OCI-LY7 (cell line): ENCODE data around the gene UPK3A. TPM values are rescaled to one million over a fixed set of nuclear protein-coding genes. Genes with fewer than 3 reads are reported as not detected.
"Not testable (repeated sequence)": the region's sequence is repeated elsewhere in the genome, so short reads cannot be mapped to it uniquely, and the experiment has no call there.

Experiments used
- BruUV-seq: library from RNA; stranded (reverse); fragments of 400-500 nt; replicated peaks from 2 replicates; lab custom pipeline; 2021; lab: Mats Ljungman, UMichigan
- CTCF ChIA-PET: fragments of 300-600 bp; sonication (Branson Sonifier 250); formaldehyde crosslinking; loops from one replicate; lab custom pipeline; 2022; ENCODE audit warnings: antibody characterized with exemption; ENCODE audit not compliant: unreplicated experiment; lab: Charles Lee
- POLR2A ChIA-PET: fragments of 300-600 bp; sonication (Branson Sonifier 250); formaldehyde crosslinking; loops from one replicate; lab custom pipeline; 2022; ENCODE audit warnings: antibody characterized with exemption; lab: Charles Lee
- DNase-seq: peaks from one replicate; pipeline ENCODE4 v3.0.0-alpha.2; 2015; ENCODE audit warnings: low spot score
- H2AFZ ChIP-seq: fragments of 200-600 bp; sonication (generic), shearing (Covaris generic); 2 replicates; pipeline ENCODE4 v1.6.1; 2014; ENCODE audit warnings: mild to moderate bottlenecking, antibody characterized with exemption, low read length, moderate library complexity
- H3K27ac ChIP-seq: fragments of 200-600 bp; sonication (generic); 2 replicates; pipeline ENCODE4 v1.5.1; 2014; ENCODE audit warnings: mixed run types, low read depth, mild to moderate bottlenecking, moderate library complexity, low read length, inconsistent platforms; ENCODE audit not compliant: poor library complexity, severe bottlenecking
- H3K36me3 ChIP-seq: fragments of 200-600 bp; sonication (generic); 2 replicates; pipeline ENCODE4 v1.6.1; 2014; ENCODE audit warnings: mild to moderate bottlenecking, antibody characterized with exemption, low read length, moderate library complexity, mixed read lengths; ENCODE audit not compliant: insufficient read depth
- H3K4me1 ChIP-seq: fragments of 200-600 bp; sonication (generic); 2 replicates; pipeline ENCODE4 v1.5.1; 2014; ENCODE audit warnings: mild to moderate bottlenecking, low read length; ENCODE audit not compliant: insufficient read depth, poor library complexity, severe bottlenecking
- H3K4me2 ChIP-seq: fragments of 200-600 bp; sonication (generic); 2 replicates; pipeline ENCODE4 v1.6.1; 2014; ENCODE audit warnings: mild to moderate bottlenecking, low read length
- H3K4me3 ChIP-seq: fragments of 200-600 bp; sonication (generic); 2 replicates; pipeline ENCODE4 v1.5.1; 2014; ENCODE audit warnings: mild to moderate bottlenecking, low read depth, low read length; ENCODE audit not compliant: poor library complexity, severe bottlenecking
- H3K79me2 ChIP-seq: fragments of 200-600 bp; sonication (generic); 2 replicates; pipeline ENCODE4 v1.6.1; 2016; ENCODE audit warnings: low read depth, mild to moderate bottlenecking, low read length, moderate library complexity, mixed read lengths; ENCODE audit not compliant: insufficient read depth
- H3K9me2 ChIP-seq: fragments of 200-600 bp; sonication (generic); 2 replicates; pipeline ENCODE4 v1.6.1; 2016; ENCODE audit warnings: mild to moderate bottlenecking, low read length, mixed read lengths; ENCODE audit not compliant: insufficient read depth
- H3K9me3 ChIP-seq: fragments of 200-600 bp; sonication (generic); 2 replicates; pipeline ENCODE4 v1.6.1; 2014; ENCODE audit warnings: mild to moderate bottlenecking, mixed run types, low read length, mixed read lengths
- H4K20me1 ChIP-seq: fragments of 200-600 bp; sonication (generic); 2 replicates; pipeline ENCODE4 v1.6.1; 2014; ENCODE audit warnings: mild to moderate bottlenecking, antibody characterized with exemption, low read length, moderate library complexity, mixed read lengths; ENCODE audit not compliant: insufficient read depth
- CTCF ChIP-seq: fragments of 200-600 bp; sonication (generic); conservative IDR thresholded peaks from 2 replicates; pipeline ENCODE4 v1.5.1; 2014; ENCODE audit warnings: mild to moderate bottlenecking, antibody characterized with exemption, low read length, moderate library complexity, mixed read lengths
- EZH2phosphoT487 ChIP-seq: fragments of 200-600 bp; sonication (generic); IDR thresholded peaks from 2 replicates; pipeline ENCODE4 v1.6.1; 2018; ENCODE audit warnings: low read depth, borderline replicate concordance, mild to moderate bottlenecking, mixed run types, antibody characterized with exemption, low read length, moderate library complexity, mixed read lengths
- intact Hi-C: fragments of 100-400 bp; cut with micrococcal nuclease; formaldehyde crosslinking; loops from one replicate; pipeline ENCODE4 v1.10.0; 2022; ENCODE audit not compliant: unreplicated experiment
- total RNA-seq, 2 experiments: library from RNA; depleted of rRNA in 1 of 2; stranded (reverse); fragments of >200 nt in 1 of 2; shearing (Covaris generic) in 1 of 2; gene quantifications; 2 replicates each; pipeline ENCODE4 v1.2.3, GENCODE V29; 2014 to 2022

UPK3A gene
- total RNA-seq, 2 experiments from 2014 or later, result not detected

GRCh38 chr22:45253039-45253641 is 31.6 kb upstream of the UPK3A start:
- Histone ChIP-seq H3K27ac (no peak overlapping the region), H3K4me1 (peaks cover 19% of the 10 kb centered on the region), H3K4me3 (no peak overlapping the region), H4K20me1 (no peaks in the 10 kb centered on the region), H3K4me2 (no peak overlapping the region), H2AFZ (no peak overlapping the region), H3K9me3 (0 out of 2 replicates have a peak, but pooled peaks cover 4% of the 10 kb centered on the region), H3K9me2 (no peaks in the 10 kb centered on the region), H3K79me2 (no peaks in the 10 kb centered on the region), H3K36me3 (no peaks in the 10 kb centered on the region)
- ChIA-PET CTCF (no interaction called here), POLR2A (no interaction called here)
- no peak for DNase-seq
- intact Hi-C loops, result no loop called here
- no TSS peak for BruUV-seq
- no peak for TF ChIP-seq EZH2phosphoT487
- TF ChIP-seq CTCF, result no peak

DNA sequence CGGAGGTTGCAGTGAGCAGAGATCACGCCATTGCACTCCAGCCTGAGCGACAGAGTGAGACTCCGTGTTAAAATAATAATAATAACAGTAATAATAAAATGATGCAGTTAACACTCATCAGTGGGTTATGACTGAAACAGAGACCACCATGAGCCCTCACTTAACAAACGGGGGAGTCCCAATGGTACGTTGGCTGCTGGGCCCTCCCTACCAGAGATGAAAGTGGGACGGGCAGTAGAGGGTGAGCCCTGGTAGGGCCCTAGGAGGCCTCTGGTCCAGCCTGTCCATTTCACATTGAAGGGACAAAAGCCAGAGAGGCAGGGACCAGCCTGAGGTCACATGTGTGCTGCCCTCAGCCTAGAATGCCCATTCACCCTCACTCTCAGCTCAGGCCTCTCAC is 30.4 kb upstream of the UPK3A start:
- no peaks in the 10 kb centered on the region for H3K79me2 ChIP-seq
- no peak overlapping the region for H3K27ac ChIP-seq
- intact Hi-C loops, result no loop called here
- H2AFZ ChIP-seq, result no peak overlapping the region
- no peaks in the 10 kb centered on the region for H4K20me1 ChIP-seq
- TF ChIP-seq EZH2phosphoT487, result no peak
- TF ChIP-seq CTCF, result no peak
- no peak overlapping the region for H3K4me2 ChIP-seq
- no peak overlapping the region for H3K4me3 ChIP-seq
- H3K9me3 ChIP-seq, result 0 out of 2 replicates have a peak, but pooled peaks cover 4% of the 10 kb centered on the region
- ChIA-PET CTCF (no interaction called here), POLR2A (no interaction called here)
- H3K9me2 ChIP-seq, result no peaks in the 10 kb centered on the region
- no peak for DNase-seq
- H3K36me3 ChIP-seq, result no peaks in the 10 kb centered on the region
- no TSS peak for BruUV-seq
- H3K4me1 ChIP-seq, result peaks cover 6% of the 10 kb centered on the region

GRCh38 chr22:45254789-45255278 is 29.9 kb upstream of the UPK3A start:
- no peak overlapping the region for H2AFZ ChIP-seq
- intact Hi-C loops, result no loop called here
- 0 out of 2 replicates have a peak, but pooled peaks cover 4% of the 10 kb centered on the region for H3K9me3 ChIP-seq
- no peaks in the 10 kb centered on the region for H3K79me2 ChIP-seq
- no peaks in the 10 kb centered on the region for H3K36me3 ChIP-seq
- no peak for DNase-seq
- H4K20me1 ChIP-seq, result no peaks in the 10 kb centered on the region
- BruUV-seq, result no TSS peak
- no peak overlapping the region for H3K4me2 ChIP-seq
- CTCF ChIA-PET, result no interaction called here
- POLR2A ChIA-PET, result no interaction called here
- no peaks in the 10 kb centered on the region for H3K9me2 ChIP-seq
- no peak overlapping the region for H3K27ac ChIP-seq
- peaks cover 4% of the 10 kb centered on the region for H3K4me1 ChIP-seq
- TF ChIP-seq CTCF, result no peak
- no peak for TF ChIP-seq EZH2phosphoT487
- no peak overlapping the region for H3K4me3 ChIP-seq

GRCh38 chr22:45257941-45258340 is 26.8 kb upstream of the UPK3A start:
- H3K36me3 ChIP-seq, POLR2A ChIA-PET, CTCF ChIA-PET, H3K27ac ChIP-seq, H3K9me3 ChIP-seq, H3K79me2 ChIP-seq, H3K4me3 ChIP-seq, H3K9me2 ChIP-seq, H3K4me2 ChIP-seq, H4K20me1 ChIP-seq, H2AFZ ChIP-seq, DNase-seq, intact Hi-C loops, BruUV-seq: not testable (repeated sequence)
- H3K4me1 ChIP-seq, result peaks cover 32% of the 10 kb centered on the region
